Panc1 (cell line): Measurements from ENCODE around the gene HLA-DOB. TPM values are rescaled to one million over a fixed set of nuclear protein-coding genes. Genes with fewer than 3 reads are reported as not detected.

Source experiments
- ATAC-seq: fragments of 200-7000 bp; cut with Tn5 transposase; 2 replicates; pipeline ENCODE4 v1.9.1; 2020; ENCODE audit warnings: mild to moderate bottlenecking, moderate library complexity
- BruUV-seq: library from RNA; stranded (reverse); fragments of 400-500 nt; replicated peaks from 2 replicates; lab custom pipeline; 2021; lab: Mats Ljungman, UMichigan
- CTCF ChIA-PET: fragments of 300-600 bp; sonication (Branson Sonifier 250); formaldehyde crosslinking; loops from one replicate; lab custom pipeline; 2022; ENCODE audit warnings: antibody characterized with exemption; lab: Charles Lee
- POLR2A ChIA-PET: fragments of 300-600 bp; sonication (Branson Sonifier 250); formaldehyde crosslinking; loops from one replicate; lab custom pipeline; 2022; ENCODE audit warnings: antibody characterized with exemption; lab: Charles Lee
- DNase-seq: peaks from one replicate; pipeline ENCODE4 v3.0.0-alpha.2; 2010; ENCODE audit warnings: low read depth, low spot score
- H3K27ac ChIP-seq: 2 replicates; pipeline ENCODE4 v1.5.1; 2011; ENCODE audit warnings: mild to moderate bottlenecking, low read length, inconsistent platforms
- H3K27me3 ChIP-seq: fragments of 200-500 bp; sonication (Bioruptor generic); 2 replicates; pipeline ENCODE4 v1.6.0; 2014; ENCODE audit warnings: low read length, inconsistent platforms; ENCODE audit not compliant: control insufficient read depth, insufficient read depth
- H3K36me3 ChIP-seq: fragments of 200-500 bp; sonication (Bioruptor generic); 2 replicates; pipeline ENCODE4 v1.5.1; 2014; ENCODE audit warnings: inconsistent platforms, mild to moderate bottlenecking, low read length, moderate library complexity; ENCODE audit not compliant: control insufficient read depth, insufficient read depth
- H3K4me1 ChIP-seq: 2 replicates; pipeline ENCODE4 v1.5.1; 2011; ENCODE audit warnings: inconsistent platforms, mild to moderate bottlenecking, low read length, moderate library complexity; ENCODE audit not compliant: control insufficient read depth, insufficient read depth
- H3K4me3 ChIP-seq, 2 experiments: 2 replicates each; pipeline ENCODE4 v1.5.1; 2011 to 2012; ENCODE audit warnings: low read depth in 2 of 2, low read length in 2 of 2, mild to moderate bottlenecking in 2 of 2, inconsistent platforms in 1 of 2, moderate library complexity in 1 of 2
- H3K9me3 ChIP-seq: fragments of 200-500 bp; sonication (Bioruptor generic); 2 replicates; pipeline ENCODE4 v1.5.1; 2014; ENCODE audit warnings: low read depth, mild to moderate bottlenecking, inconsistent platforms, low read length, moderate library complexity; ENCODE audit not compliant: control insufficient read depth, insufficient read depth
- CTCF ChIP-seq: fragments of 450-650 bp; IDR thresholded peaks from 2 replicates; pipeline ENCODE4 v1.5.1; 2017; ENCODE audit warnings: mild to moderate bottlenecking
- POLR2AphosphoS5 ChIP-seq: IDR thresholded peaks from 2 replicates; pipeline ENCODE4 v1.6.1; 2012; ENCODE audit warnings: mild to moderate bottlenecking, low read depth, low read length, moderate library complexity
- REST ChIP-seq, 2 experiments: IDR thresholded peaks; 2 replicates each; pipeline ENCODE4 v1.6.1; 2011 to 2012; ENCODE audit warnings: low read depth in 2 of 2, control low read depth in 1 of 2, low read length in 1 of 2, mild to moderate bottlenecking in 1 of 2, moderate library complexity in 1 of 2; ENCODE audit not compliant: insufficient read depth in 1 of 2
- SIN3A ChIP-seq: IDR thresholded peaks from 2 replicates; pipeline ENCODE4 v1.6.1; 2012; ENCODE audit warnings: low read depth, mild to moderate bottlenecking, low read length, moderate library complexity, borderline replicate concordance; ENCODE audit not compliant: insufficient read depth
- TCF7L2 ChIP-seq: IDR thresholded peaks from 2 replicates; pipeline ENCODE4 v1.6.1; 2011; ENCODE audit warnings: mild to moderate bottlenecking, low read depth, low read length, inconsistent platforms
- in situ Hi-C: cut with HindIII; loops from 2 replicates; pipeline ENCODE4 v1.10.0; 2016; ENCODE audit warnings: low sequenced_read_pairs, low pct_unique_long_range_greater_than_20kb
- intact Hi-C: fragments of 100-400 bp; cut with micrococcal nuclease; formaldehyde crosslinking; loops from one replicate; pipeline ENCODE4 v1.10.0; 2022; ENCODE audit not compliant: unreplicated experiment
- total RNA-seq: library from RNA; stranded (reverse); gene quantifications from one replicate; pipeline ENCODE4 v1.2.1, GENCODE V29; 2021; ENCODE audit not compliant: unreplicated experiment

The HLA-DOB gene
- total RNA-seq, 1 experiment from 2014 or later = 0.39 TPM

GRCh38 chr6:32836873-32837272 lies 20.1 kb upstream of the HLA-DOB start:
- no peak overlapping the region for H3K4me3 ChIP-seq
- intact Hi-C loops (no loop called here), in situ Hi-C loops (no loop called here)
- H3K27ac ChIP-seq = peak overlapping the region; percentile 89; the same call in 1 of the 2 replicates
- ATAC-seq = no peak
- H3K27me3 ChIP-seq = no peaks in the 10 kb centered on the region
- TF ChIP-seq TCF7L2 = no peak
- H3K4me1 ChIP-seq = peaks cover 7% of the 10 kb centered on the region; the same call in 1 of the 2 replicates
- H3K36me3 ChIP-seq = peaks cover 2% of the 10 kb centered on the region; the same call in 1 of the 2 replicates
- ChIA-PET POLR2A (no interaction called here), CTCF (no interaction called here)
- no peaks in the 10 kb centered on the region for H3K9me3 ChIP-seq
- DNase-seq = no peak
- BruUV-seq = no TSS peak

- DNase-seq (no peak), ATAC-seq (no peak)
- no peaks in the 10 kb centered on the region for H3K9me3 ChIP-seq
- no peak overlapping the region for H3K4me3 ChIP-seq
- H3K27me3 ChIP-seq = no peaks in the 10 kb centered on the region
- peaks cover 7% of the 10 kb centered on the region; the same call in 1 of the 2 replicates for H3K4me1 ChIP-seq
- in situ Hi-C loops = no loop called here
- POLR2A ChIA-PET = no interaction called here
- TF ChIP-seq POLR2AphosphoS5 (no peak), CTCF (no peak), TCF7L2 (no peak), SIN3A (no peak), REST (IDR thresholded peaks at IDR 0.05; ENCODE audit: insufficient read depth in 1 of 2, low read depth in 2 of 2, low read length in 1 of 2) (no peak)
- H3K36me3 ChIP-seq = peaks cover 2% of the 10 kb centered on the region; the same call in 1 of the 2 replicates
- intact Hi-C loops = no loop called here
- CTCF ChIA-PET = no interaction called here
- H3K27ac ChIP-seq = no peak overlapping the region
- BruUV-seq = no TSS peak
Observed at GRCh38 chr6:32835167-32835893, 18.5 kb upstream of the HLA-DOB start.

- Histone ChIP-seq H3K4me3 (no peak overlapping the region), H3K27ac (no peak overlapping the region), H3K9me3 (no peaks in the 10 kb centered on the region), H3K36me3 (peaks cover 4% of the 10 kb centered on the region; the same call in 1 of the 2 replicates), H3K4me1 (peaks cover 7% of the 10 kb centered on the region; the same call in 1 of the 2 replicates), H3K27me3 (no peaks in the 10 kb centered on the region)
- CTCF ChIA-PET = no interaction called here
- in situ Hi-C loops (no loop called here), intact Hi-C loops (no loop called here)
- TF ChIP-seq CTCF (no peak), POLR2AphosphoS5 (no peak), SIN3A (no peak), TCF7L2 (no peak), REST (IDR thresholded peaks at IDR 0.05; ENCODE audit: insufficient read depth in 1 of 2, low read depth in 2 of 2, low read length in 1 of 2) (no peak)
- no TSS peak for BruUV-seq
- DNase-seq = no peak
- no peak for ATAC-seq
- POLR2A ChIA-PET = no interaction called here
Observed at GRCh38 chr6:32833664-32834063, 16.9 kb upstream of the HLA-DOB start.
